Neural cell (in vitro differentiated cells): ENCODE measurements around the gene ADCY1.

Experiments used
- CTCF ChIP-seq: fragments of 450-650 bp; IDR thresholded peaks from 2 replicates; pipeline ENCODE4 v1.5.1; 2014; ENCODE audit warnings: antibody characterized with exemption, mild to moderate bottlenecking, moderate library complexity; ENCODE audit not compliant: poor library complexity, severe bottlenecking
- EP300 ChIP-seq: fragments of 450-650 bp; conservative IDR thresholded peaks from 2 replicates; pipeline ENCODE4 v1.6.1; 2014; ENCODE audit warnings: antibody characterized with exemption, mild to moderate bottlenecking, moderate library complexity; ENCODE audit not compliant: poor library complexity, severe bottlenecking
- EZH2 ChIP-seq: fragments of 200-600, 300-800 bp; shearing (Covaris generic), sonication (generic); IDR thresholded peaks from 2 replicates; pipeline ENCODE4 v1.6.1; 2014; ENCODE audit warnings: antibody characterized with exemption, low read length, borderline replicate concordance, mild to moderate bottlenecking; ENCODE audit not compliant: insufficient read depth, poor library complexity, severe bottlenecking
- RAD21 ChIP-seq: fragments of 450-650 bp; conservative IDR thresholded peaks from 2 replicates; pipeline ENCODE4 v1.6.1; 2014; ENCODE audit warnings: antibody characterized with exemption, mild to moderate bottlenecking, moderate library complexity
- SMC3 ChIP-seq: fragments of 450-650 bp; conservative IDR thresholded peaks from 2 replicates; pipeline ENCODE4 v1.6.1; 2014; ENCODE audit warnings: antibody characterized with exemption, mild to moderate bottlenecking, moderate library complexity; ENCODE audit not compliant: poor library complexity
- TAF1 ChIP-seq: IDR thresholded peaks from 2 replicates; pipeline ENCODE4 v1.6.1; 2012; ENCODE audit warnings: low read depth
- TF ChIP-seq, protein P1 (sequence below): IDR thresholded peaks from 2 replicates; pipeline ENCODE4 v1.6.1; 2012; ENCODE audit warnings: borderline replicate concordance

- TF ChIP-seq CTCF (no peak), EZH2 (no peak), SMC3 (no peak), RAD21 (no peak), TAF1 (no peak), EP300 (no peak)
- TF ChIP-seq, protein P1, sequence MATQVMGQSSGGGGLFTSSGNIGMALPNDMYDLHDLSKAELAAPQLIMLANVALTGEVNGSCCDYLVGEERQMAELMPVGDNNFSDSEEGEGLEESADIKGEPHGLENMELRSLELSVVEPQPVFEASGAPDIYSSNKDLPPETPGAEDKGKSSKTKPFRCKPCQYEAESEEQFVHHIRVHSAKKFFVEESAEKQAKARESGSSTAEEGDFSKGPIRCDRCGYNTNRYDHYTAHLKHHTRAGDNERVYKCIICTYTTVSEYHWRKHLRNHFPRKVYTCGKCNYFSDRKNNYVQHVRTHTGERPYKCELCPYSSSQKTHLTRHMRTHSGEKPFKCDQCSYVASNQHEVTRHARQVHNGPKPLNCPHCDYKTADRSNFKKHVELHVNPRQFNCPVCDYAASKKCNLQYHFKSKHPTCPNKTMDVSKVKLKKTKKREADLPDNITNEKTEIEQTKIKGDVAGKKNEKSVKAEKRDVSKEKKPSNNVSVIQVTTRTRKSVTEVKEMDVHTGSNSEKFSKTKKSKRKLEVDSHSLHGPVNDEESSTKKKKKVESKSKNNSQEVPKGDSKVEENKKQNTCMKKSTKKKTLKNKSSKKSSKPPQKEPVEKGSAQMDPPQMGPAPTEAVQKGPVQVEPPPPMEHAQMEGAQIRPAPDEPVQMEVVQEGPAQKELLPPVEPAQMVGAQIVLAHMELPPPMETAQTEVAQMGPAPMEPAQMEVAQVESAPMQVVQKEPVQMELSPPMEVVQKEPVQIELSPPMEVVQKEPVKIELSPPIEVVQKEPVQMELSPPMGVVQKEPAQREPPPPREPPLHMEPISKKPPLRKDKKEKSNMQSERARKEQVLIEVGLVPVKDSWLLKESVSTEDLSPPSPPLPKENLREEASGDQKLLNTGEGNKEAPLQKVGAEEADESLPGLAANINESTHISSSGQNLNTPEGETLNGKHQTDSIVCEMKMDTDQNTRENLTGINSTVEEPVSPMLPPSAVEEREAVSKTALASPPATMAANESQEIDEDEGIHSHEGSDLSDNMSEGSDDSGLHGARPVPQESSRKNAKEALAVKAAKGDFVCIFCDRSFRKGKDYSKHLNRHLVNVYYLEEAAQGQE, result no peak
These were observed 141.5 kb downstream of the ADCY1 start for GRCh38 chr7:45715471-45716352.
